SK-N-SH (cell line): ENCODE data around the gene BCLAF1. TPM values are rescaled to one million over a fixed set of nuclear protein-coding genes. Genes with fewer than 3 reads are reported as not detected.

Experiments
- CTCF ChIA-PET: fragments of 300-600, 350-600 bp; formaldehyde crosslinking; extraction: SDS; loops from one replicate; lab custom pipeline; 2021; lab: Yijun Ruan, JAX
- POLR2A ChIA-PET: fragments of 350-600 bp; sonication (Branson Sonifier 250); formaldehyde crosslinking; extraction: SDS; loops from one replicate; lab custom pipeline; 2020; ENCODE audit warnings: antibody characterized with exemption, inconsistent platforms; lab: Yijun Ruan, JAX
- DNase-seq: peaks from one replicate; pipeline ENCODE4 v3.0.0; 2012
- H2AFZ ChIP-seq: fragments of 200-600 bp; sonication (generic); 2 replicates; pipeline ENCODE4 v1.8.1; 2016; ENCODE audit warnings: antibody characterized with exemption, mild to moderate bottlenecking, low read depth
- H3F3A ChIP-seq: fragments of 200-600 bp; sonication (generic); replicated peaks from 2 replicates; pipeline ENCODE3; 2016; ENCODE audit warnings: antibody characterized with exemption, mild to moderate bottlenecking; ENCODE audit not compliant: insufficient read depth
- H3K27ac ChIP-seq, 2 experiments: fragments of 200-500 bp in 1 of 2; fragments of 200-600 bp in 1 of 2; sonication (Bioruptor generic) in 1 of 2; sonication (generic), shearing (Covaris generic) in 1 of 2; 2 replicates each; pipeline versions ENCODE4 v1.5.1 to v1.6.1; 2014 to 2016; ENCODE audit warnings: low read depth in 2 of 2, inconsistent platforms in 1 of 2, low read length in 1 of 2, mild to moderate bottlenecking in 1 of 2, mixed read lengths in 1 of 2
- H3K27me3 ChIP-seq: fragments of 200-600 bp; sonication (generic), shearing (Covaris generic); 2 replicates; pipeline ENCODE4 v1.6.1; 2016; ENCODE audit warnings: mixed run types; ENCODE audit not compliant: insufficient read depth
- H3K36me3 ChIP-seq, 2 experiments: fragments of 200-500 bp in 1 of 2; fragments of 200-600 bp in 1 of 2; sonication (Bioruptor generic) in 1 of 2; sonication (generic) in 1 of 2; replicated peaks in 1 of 2; 2 replicates each; pipeline versions ENCODE3 to v1.5.1; 2014 to 2016; ENCODE audit warnings: low read length in 1 of 2, mild to moderate bottlenecking in 1 of 2; ENCODE audit not compliant: insufficient read depth in 2 of 2, control insufficient read depth in 1 of 2
- H3K4me1 ChIP-seq, 2 experiments: fragments of 200-500 bp in 1 of 2; fragments of 200-600 bp in 1 of 2; sonication (Bioruptor generic) in 1 of 2; sonication (generic), shearing (Covaris generic) in 1 of 2; 2 replicates each; pipeline versions ENCODE4 v1.5.1 to v1.6.1; 2014 to 2016; ENCODE audit warnings: low read depth in 1 of 2, low read length in 1 of 2, mixed run types in 1 of 2; ENCODE audit not compliant: insufficient read depth in 2 of 2, control insufficient read depth in 1 of 2
- H3K4me2 ChIP-seq: fragments of 200-600 bp; sonication (generic), shearing (Covaris generic); 2 replicates; pipeline ENCODE4 v1.6.1; 2017; ENCODE audit warnings: mixed run types
- H3K4me3 ChIP-seq, 2 experiments: fragments of 200-500 bp in 1 of 2; fragments of 200-600 bp in 1 of 2; sonication (Bioruptor generic) in 1 of 2; sonication (generic), shearing (Covaris generic) in 1 of 2; 2 replicates each; pipeline versions ENCODE4 v1.5.1 to v1.8.1; 2014 to 2016; ENCODE audit warnings: low read depth in 2 of 2, inconsistent platforms in 1 of 2, low read length in 1 of 2, mild to moderate bottlenecking in 1 of 2, mixed read lengths in 1 of 2, moderate library complexity in 1 of 2
- H3K79me2 ChIP-seq: fragments of 200-600 bp; sonication (generic); 2 replicates; pipeline ENCODE4 v1.8.1; 2017; ENCODE audit warnings: mild to moderate bottlenecking; ENCODE audit not compliant: insufficient read depth
- H3K9ac ChIP-seq: fragments of 200-600 bp; sonication (generic); 2 replicates; pipeline ENCODE4 v1.6.1; 2017; ENCODE audit warnings: mixed run types
- H3K9me2 ChIP-seq: fragments of 200-600 bp; sonication (generic); 2 replicates; pipeline ENCODE4 v1.6.1; 2017; ENCODE audit warnings: mixed run types
- H3K9me3 ChIP-seq: fragments of 200-600 bp; sonication (generic); 2 replicates; pipeline ENCODE4 v1.6.1; 2017; ENCODE audit warnings: mixed run types, mild to moderate bottlenecking, moderate library complexity
- H4K20me1 ChIP-seq: fragments of 200-600 bp; sonication (generic); 2 replicates; pipeline ENCODE4 v1.6.1; 2017; ENCODE audit warnings: mild to moderate bottlenecking, mixed run types; ENCODE audit not compliant: insufficient read depth
- ELF1 ChIP-seq: IDR thresholded peaks from 2 replicates; pipeline ENCODE4 v1.4.0; 2012
- EZH2phosphoT487 ChIP-seq: fragments of 200-600 bp; sonication (generic); IDR thresholded peaks from 2 replicates; pipeline ENCODE4 v1.6.1; 2017; ENCODE audit warnings: low read depth, mixed run types, mild to moderate bottlenecking, antibody characterized with exemption, moderate library complexity, borderline replicate concordance
- JUND ChIP-seq: IDR thresholded peaks from 2 replicates; pipeline ENCODE4 v1.4.0; 2012
- MXI1 ChIP-seq: IDR thresholded peaks from 2 replicates; pipeline ENCODE4 v1.6.1; 2012; ENCODE audit warnings: mild to moderate bottlenecking, low read depth, low read length, improper control_type of control experiment
- POLR2AphosphoS5 ChIP-seq: IDR thresholded peaks from 2 replicates; pipeline ENCODE4 v1.6.1; 2012; ENCODE audit warnings: low read depth, low read length
- RCOR1 ChIP-seq: fragments of 150-350 bp; IDR thresholded peaks from 2 replicates; pipeline ENCODE4 v1.6.1; 2017; ENCODE audit warnings: antibody characterized with exemption, low read length
- RFX5 ChIP-seq: IDR thresholded peaks from 2 replicates; pipeline ENCODE4 v1.6.1; 2012; ENCODE audit warnings: mild to moderate bottlenecking, improper control_type of control experiment, low read length
- RXRA ChIP-seq: IDR thresholded peaks from 2 replicates; pipeline ENCODE4 v1.4.0; 2012; ENCODE audit warnings: low read depth, mild to moderate bottlenecking, borderline replicate concordance
- SMC3 ChIP-seq: IDR thresholded peaks from 2 replicates; pipeline ENCODE4 v1.6.1; 2012; ENCODE audit warnings: low read depth, low read length, improper control_type of control experiment
- TEAD4 ChIP-seq: IDR thresholded peaks from 2 replicates; pipeline ENCODE4 v1.4.0; 2012; ENCODE audit warnings: mild to moderate bottlenecking, borderline replicate concordance; ENCODE audit not compliant: insufficient read depth
- WGBS: methylation state at CpG from one replicate; pipeline ENCODE4 v1.1.6; 2017; ENCODE audit warnings: low lambda C conversion rate; 5-methylcytosine and 5-hydroxymethylcytosine counted together
- polyA plus RNA-seq, 3 experiments: library from polyadenylated mRNA; depleted of rRNA; stranded (reverse); fragments of >200 nt; gene quantifications; 2 replicates each; pipeline ENCODE4 v1.2.3, GENCODE V29; 2012
- TF ChIP-seq, protein P1 (sequence below): IDR thresholded peaks from 2 replicates; pipeline ENCODE4 v1.6.1; 2012; ENCODE audit warnings: mild to moderate bottlenecking, low read depth, low read length, moderate library complexity
- TF ChIP-seq, protein P2 (sequence below): IDR thresholded peaks from 2 replicates; pipeline ENCODE4; 2012

Gene BCLAF1
- polyA plus RNA-seq, 1 of the 3 experiments (the other 2 are of a cell fraction), result 21.9 TPM

DNA sequence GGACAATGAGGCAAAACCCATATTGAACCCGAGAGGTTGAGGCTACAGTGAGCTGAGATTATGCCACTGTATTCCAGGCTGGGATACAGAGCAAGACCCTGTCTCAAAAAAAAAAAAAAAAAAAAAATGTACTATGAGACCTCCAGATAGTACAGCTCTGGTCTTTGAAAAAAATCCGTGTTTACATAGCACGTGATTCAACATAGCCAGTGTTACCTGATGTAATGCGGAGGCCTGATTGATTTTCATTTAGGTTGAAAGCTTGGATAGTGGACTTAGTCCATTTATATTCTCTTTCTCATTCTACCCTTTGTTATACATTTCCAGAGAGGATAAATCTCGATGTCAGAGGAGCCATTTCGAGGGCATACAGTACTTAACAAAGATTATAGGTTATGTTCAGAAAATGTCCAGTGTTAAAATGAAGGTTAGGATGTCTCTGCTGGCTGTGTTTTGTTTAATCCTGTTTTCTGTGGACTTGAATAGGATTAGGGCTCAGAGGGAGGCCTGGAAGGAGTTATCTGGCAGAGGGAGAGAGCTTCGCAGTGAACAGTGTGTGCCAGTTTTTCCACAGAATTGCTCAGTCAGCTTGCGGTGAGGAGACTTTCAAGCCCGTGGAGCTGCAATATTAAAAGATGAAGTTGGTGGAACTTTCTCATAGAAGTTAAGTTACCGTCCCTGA lies 33.9 kb upstream of the BCLAF1 start:
- Histone ChIP-seq H3K4me2 (no peak overlapping the region), H3K9ac (no peak overlapping the region), H3K9me3 (no peaks in the 10 kb centered on the region), H3K4me3 (no peak overlapping the region), H3K4me1 (peaks cover 0 to 9% of the 10 kb centered on the region in 2 experiments; a peak in 2 of 4 replicates), H3F3A (no peaks in the 10 kb centered on the region), H3K79me2 (no peaks in the 10 kb centered on the region), H3K27me3 (no peaks in the 10 kb centered on the region), H4K20me1 (no peaks in the 10 kb centered on the region), H2AFZ (no peak overlapping the region), H3K27ac (no peak overlapping the region), H3K9me2 (no peaks in the 10 kb centered on the region), H3K36me3 (no peaks in the 10 kb centered on the region)
- TF ChIP-seq RXRA, result no peak
- no peak for TF ChIP-seq RCOR1
- no peak for TF ChIP-seq SMC3
- TF ChIP-seq, protein P1, sequence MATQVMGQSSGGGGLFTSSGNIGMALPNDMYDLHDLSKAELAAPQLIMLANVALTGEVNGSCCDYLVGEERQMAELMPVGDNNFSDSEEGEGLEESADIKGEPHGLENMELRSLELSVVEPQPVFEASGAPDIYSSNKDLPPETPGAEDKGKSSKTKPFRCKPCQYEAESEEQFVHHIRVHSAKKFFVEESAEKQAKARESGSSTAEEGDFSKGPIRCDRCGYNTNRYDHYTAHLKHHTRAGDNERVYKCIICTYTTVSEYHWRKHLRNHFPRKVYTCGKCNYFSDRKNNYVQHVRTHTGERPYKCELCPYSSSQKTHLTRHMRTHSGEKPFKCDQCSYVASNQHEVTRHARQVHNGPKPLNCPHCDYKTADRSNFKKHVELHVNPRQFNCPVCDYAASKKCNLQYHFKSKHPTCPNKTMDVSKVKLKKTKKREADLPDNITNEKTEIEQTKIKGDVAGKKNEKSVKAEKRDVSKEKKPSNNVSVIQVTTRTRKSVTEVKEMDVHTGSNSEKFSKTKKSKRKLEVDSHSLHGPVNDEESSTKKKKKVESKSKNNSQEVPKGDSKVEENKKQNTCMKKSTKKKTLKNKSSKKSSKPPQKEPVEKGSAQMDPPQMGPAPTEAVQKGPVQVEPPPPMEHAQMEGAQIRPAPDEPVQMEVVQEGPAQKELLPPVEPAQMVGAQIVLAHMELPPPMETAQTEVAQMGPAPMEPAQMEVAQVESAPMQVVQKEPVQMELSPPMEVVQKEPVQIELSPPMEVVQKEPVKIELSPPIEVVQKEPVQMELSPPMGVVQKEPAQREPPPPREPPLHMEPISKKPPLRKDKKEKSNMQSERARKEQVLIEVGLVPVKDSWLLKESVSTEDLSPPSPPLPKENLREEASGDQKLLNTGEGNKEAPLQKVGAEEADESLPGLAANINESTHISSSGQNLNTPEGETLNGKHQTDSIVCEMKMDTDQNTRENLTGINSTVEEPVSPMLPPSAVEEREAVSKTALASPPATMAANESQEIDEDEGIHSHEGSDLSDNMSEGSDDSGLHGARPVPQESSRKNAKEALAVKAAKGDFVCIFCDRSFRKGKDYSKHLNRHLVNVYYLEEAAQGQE, result no peak
- no peak for TF ChIP-seq EZH2phosphoT487
- TF ChIP-seq MXI1, result no peak
- TF ChIP-seq ELF1, result no peak
- no peak for TF ChIP-seq POLR2AphosphoS5
- no peak for TF ChIP-seq TEAD4
- TF ChIP-seq, protein P2, sequence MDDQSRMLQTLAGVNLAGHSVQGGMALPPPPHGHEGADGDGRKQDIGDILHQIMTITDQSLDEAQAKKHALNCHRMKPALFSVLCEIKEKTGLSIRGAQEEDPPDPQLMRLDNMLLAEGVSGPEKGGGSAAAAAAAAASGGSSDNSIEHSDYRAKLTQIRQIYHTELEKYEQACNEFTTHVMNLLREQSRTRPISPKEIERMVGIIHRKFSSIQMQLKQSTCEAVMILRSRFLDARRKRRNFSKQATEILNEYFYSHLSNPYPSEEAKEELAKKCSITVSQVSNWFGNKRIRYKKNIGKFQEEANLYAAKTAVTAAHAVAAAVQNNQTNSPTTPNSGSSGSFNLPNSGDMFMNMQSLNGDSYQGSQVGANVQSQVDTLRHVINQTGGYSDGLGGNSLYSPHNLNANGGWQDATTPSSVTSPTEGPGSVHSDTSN, result no peak
- POLR2A ChIA-PET, result interaction anchor here (0.6 kb wide), 1 partner anchor 74 kb away, joined by 3 read pairs; the partner anchor contains the start of gene MTFR2
- CTCF ChIA-PET, result interaction anchor here (0.6 to 4.1 kb wide), 8 partner anchors 9 to 235 kb away, joined by 3 to 20 read pairs (median 3); partner anchors contain the start of gene MAP7
- DNase-seq, result no peak
- 81% methylated on average over 10 of the region's 10 CpGs for WGBS

DNA sequence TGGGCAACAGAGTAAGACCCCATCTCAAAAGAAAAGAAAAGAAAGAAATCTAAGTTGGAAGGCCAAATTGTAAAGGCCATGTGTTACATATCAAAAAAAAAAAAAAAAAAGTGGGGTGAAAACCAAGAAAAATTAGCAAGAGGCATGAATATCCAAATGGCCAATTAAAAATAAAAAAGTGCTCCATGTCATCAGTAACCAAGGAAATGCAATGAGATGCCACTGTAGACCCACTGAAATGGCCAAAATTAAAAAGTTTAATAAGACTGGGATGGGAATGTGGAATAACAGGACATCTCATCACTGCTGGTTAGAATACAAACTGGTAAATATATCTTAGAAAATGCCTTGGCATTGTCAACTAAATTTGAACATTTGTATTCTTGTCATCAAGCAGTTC lies 30.1 kb upstream of the BCLAF1 start:
- Histone ChIP-seq H3F3A (no peaks in the 10 kb centered on the region), H3K4me3 (no peak overlapping the region), H3K27me3 (no peaks in the 10 kb centered on the region), H4K20me1 (no peaks in the 10 kb centered on the region), H3K4me1 (no peaks in the 10 kb centered on the region; a peak in 1 of 4 replicates), H3K79me2 (no peaks in the 10 kb centered on the region), H3K9ac (no peak overlapping the region), H2AFZ (no peak overlapping the region), H3K27ac (no peak overlapping the region), H3K4me2 (no peak overlapping the region), H3K9me2 (no peaks in the 10 kb centered on the region), H3K9me3 (no peaks in the 10 kb centered on the region), H3K36me3 (no peaks in the 10 kb centered on the region)
- DNase-seq, result no peak
- TF ChIP-seq RFX5, result peak; percentile 97
- TF ChIP-seq JUND, result no peak
- TF ChIP-seq SMC3, result no peak
- CTCF ChIA-PET, result no interaction called here
- POLR2A ChIA-PET, result no interaction called here
